ENCODE measurements around the gene KLHL25.

Gene KLHL25

DNA sequence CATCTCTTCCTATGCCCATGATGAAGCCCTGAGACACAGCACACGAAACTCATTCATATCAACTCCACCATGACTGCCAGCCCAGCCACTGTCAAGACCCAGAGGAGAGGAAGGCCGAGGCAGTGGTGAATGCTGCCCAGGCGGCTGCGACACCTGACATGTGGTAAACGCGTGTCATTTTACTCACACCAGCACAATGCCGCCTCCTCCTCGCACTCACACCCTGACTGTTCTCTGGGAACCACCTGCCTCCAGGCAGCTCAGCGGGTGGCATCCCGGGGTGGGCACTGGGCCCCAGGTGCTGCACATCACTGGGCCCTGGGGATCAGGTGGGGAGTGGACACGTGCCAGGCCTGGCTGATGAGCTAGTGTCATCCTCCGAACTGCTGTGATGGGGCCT is 21.5 kb downstream of the KLHL25 start:
- DNase-seq: no peak

DNA sequence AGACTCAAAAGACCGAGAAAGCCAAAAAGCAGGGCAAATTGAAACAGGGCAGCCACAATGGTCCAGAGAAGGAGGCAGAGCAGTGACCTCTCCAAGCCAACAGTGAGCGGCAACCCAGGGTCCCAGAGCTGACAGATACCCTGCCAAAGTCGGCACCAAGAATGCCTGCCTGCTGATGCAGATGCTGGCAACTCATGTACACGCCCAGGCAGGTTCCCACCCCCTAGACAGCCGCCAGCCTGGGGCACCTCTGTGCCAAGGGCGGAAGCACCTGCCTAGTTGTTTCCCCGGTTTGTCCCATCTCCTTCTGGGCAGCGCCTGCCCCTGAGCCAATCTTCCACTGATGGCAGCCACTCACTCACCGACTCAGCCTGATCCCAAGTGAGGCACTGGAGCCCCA is 22.1 kb downstream of the KLHL25 start:
- no peak for DNase-seq

DNA sequence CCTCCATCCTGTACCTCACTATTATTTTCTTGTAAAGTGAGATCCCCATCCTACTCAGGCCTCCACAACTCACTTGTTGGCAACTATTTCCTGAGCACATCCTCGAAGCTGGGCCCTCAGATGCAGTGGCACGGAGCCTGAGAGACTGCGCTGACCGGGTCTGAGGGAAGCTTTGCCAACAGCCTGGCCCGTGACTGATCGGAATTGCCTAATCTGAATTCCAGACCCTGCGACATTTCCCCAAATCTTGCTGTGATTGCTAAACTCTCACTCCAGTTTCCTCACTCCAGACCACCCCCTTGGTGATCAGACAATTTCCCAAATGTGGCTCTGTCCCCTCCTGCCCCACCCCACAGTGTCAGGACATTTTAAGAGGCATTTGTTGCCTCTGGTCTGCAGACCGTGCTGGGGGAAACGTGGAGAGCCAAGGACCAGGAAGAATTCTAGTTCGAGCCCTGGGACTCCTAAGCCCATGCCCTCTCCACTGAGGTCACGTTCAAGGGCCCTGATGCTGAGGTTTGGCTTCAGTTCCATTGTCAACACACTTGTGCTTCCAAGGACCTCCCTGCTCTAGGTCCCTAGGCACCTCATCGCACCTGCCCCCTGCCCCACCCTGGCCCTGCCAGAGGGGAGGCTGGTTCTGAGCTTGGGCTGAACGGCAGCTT is 22.8 kb downstream of the KLHL25 start:
- no peak for DNase-seq

DNA sequence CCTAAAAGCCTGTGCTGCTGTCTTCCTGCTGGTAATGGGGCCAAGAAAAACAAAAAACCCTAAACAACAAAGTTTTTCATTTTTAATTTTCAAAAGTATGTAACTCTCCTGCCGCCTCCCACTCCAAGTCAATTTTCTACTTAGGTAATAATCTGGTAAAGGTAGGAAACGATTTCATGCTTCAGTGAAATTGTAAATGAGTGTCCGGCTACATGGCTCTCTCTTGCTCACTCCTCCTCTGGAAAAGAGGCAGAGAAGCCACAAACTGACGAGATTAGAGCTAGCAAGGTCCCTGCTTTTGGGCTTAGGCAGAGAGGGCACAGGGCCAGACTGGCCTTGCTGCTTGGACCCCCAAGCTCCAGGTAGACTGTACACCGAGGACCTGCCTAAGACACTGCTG is 23.5 kb downstream of the KLHL25 start:
- no peak for DNase-seq

DNA sequence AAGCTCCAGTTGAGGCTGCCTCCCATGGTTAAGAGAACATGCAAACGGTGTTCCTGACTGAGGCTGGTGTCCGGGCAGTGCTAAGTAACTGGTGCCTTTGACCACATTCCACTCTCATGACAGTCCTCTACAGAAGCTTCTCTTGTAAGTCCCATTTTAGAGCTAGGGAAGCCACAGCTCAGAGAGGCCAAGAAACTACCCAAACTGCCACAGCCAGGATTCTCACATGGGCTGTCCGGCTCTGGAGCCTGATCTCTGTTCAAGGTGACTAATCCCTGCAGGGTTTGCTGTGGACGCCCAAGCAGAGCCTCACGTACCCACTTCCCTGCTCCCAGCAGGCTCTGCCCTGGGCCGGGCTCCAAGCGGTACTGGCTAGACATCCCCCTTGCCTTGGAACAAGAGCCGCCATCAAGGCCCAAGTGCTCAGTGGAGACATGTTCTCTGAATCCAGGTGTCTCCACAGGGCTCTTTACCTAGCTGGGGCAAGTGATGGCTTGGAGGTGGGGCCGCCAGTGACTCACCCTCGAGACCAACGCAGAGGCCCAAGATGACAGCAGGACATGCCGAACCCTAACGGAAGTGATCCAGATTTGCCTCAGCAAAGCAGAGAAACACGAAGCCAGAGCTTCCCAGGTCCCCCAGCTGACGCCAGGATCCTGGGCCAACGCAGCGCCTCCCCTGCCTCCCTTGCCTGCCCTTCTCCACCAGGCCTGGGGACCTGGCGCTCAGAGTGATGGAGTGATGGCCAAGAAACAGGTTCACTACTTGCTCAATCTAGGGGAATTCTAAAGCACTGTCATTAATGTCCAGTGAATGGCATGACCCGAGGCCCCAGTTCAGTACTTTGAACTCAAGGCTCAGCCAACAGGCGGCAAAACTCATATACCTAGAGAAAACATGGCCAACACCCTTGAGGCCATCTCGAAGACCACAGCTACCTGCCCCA is 24.4 kb downstream of the KLHL25 start:
- no peak for DNase-seq

DNA sequence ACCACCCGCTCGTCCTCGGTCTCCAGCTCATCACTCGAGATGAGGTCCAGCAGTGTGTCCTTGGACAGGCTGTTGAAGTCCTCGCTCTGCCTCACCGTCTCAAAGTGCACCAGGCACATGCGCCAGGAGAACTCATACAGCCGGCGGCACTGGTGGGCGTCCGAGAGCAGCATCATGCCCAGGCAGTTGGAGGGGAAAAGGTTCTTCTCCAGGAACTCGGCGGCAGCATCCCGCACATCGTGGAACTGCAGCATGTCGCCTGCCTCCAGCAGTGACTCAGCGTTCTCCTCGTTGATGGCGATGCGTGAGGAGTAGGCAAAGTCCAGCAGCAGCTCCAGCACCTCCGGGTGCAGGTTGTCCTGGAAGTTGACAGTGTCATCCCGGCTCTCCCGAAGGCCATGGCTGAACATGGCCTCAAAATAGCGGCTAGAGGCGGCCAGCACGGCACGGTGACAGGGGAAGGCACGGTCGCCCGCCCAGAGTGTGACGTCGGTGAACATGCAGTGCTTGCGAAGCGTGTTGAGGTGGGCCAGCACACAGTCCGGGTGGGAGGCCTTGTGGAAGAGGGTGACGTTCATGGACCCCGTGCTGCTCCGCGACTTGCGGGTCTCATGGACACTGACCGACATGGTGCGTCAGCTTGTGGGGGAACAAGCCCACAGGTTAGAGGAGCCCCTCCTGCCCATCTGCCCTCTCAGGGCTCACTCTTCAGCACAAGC is 25.4 kb downstream of the KLHL25 start:
- no peak for DNase-seq

DNA sequence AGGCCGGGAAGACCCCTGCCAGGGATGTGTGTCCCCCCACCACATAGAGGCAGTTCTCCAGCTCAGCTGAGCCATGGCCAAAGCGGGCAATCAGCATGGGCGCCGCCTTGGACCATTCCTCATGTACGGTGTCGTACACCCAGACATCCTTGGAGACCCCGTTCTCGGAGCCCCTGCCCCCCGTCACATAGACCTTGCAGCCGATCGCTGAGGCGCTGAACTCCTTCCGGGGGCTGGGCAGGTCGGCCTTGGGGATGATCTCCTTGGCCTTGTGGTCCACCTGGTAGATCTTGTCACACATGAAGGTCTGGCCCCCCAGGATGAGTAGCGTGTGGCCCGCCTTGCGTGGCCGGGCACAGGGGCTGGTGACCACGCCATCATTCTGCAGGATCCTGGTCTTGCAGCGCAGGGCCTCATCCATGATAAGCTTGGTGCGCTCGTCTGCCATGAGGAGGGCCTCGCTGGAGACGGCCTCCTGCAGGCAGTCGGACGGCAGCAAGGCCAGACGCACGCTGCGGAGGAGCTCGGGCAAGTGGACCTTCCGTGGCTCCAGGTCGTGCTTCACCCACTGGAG is 26.0 kb downstream of the KLHL25 start:
- no peak for DNase-seq

DNA sequence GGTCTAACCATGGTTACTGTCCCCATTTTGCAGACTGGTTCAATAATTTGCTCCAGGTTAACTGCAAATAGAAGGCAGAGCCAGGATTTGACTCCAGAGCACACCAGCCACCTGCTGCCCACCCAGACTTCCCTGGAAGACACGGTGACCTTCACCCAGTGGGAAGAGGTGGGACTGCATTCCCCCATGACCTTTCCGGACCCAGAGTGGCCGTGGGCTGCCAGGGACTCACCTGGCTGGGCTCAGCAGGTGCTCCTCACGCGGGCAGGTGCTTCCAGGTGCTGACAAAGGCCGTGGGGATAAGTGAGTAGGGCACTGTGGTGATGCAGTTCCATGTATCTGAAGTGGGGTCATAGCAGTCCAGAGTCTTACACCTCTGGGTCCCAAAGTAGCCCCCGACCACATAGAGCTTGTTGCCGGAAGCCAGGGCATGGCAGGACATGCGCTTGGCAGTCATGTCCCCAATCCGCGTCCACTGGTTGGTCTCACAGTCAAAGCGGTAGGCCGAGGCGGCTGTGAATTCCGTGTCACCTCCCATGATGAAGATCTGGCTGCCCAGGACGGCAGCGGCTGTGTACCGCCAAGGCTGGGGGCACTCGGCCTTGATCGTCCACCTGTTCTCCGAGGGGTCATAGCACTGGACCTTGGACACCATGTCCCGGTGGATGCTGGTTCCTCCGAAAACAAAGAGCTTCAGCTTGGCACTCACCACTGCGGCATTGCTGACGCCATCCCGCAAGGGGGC is 26.8 kb downstream of the KLHL25 start:
- DNase-seq: no peak

DNA sequence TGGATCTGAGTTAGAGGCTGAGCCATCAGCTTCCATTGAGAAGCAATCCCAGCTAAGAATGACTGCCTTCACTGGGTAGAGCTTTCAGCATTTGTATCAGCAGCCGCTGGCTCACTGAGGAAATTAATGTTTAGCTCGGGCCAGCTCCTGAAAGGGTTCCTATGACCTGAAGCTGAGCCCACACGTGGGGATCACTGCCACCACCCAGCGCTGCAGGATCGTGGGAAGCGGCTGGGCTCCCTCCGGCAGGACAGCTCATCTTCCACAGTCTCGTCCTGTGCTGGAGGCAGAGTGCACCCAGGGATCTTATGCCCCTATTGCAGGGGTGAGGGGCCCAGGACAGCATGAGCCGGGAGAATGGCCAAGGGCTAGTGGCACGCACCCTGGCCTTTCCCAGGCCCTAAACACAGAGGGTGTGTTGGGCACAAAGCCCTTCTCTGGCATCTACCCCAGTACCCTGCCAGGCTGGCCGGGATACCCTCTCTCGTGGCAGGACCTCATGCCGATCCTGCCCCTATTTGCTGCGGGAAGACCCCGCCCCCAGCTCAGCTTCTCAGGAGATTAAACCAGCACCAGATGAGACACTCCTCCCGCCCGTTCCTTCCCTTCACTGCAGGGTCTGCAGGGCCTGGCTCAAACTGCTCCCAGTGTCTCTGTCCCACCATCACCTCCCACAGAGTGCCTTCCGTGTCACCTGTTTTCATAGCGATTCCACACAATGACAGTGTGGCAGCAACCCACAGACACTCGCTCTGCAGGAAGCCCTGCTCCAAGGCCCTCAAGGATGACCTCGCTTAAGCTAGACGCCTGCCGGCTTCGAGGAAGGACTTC is 28.5 kb downstream of the KLHL25 start:
- no peak for DNase-seq

DNA sequence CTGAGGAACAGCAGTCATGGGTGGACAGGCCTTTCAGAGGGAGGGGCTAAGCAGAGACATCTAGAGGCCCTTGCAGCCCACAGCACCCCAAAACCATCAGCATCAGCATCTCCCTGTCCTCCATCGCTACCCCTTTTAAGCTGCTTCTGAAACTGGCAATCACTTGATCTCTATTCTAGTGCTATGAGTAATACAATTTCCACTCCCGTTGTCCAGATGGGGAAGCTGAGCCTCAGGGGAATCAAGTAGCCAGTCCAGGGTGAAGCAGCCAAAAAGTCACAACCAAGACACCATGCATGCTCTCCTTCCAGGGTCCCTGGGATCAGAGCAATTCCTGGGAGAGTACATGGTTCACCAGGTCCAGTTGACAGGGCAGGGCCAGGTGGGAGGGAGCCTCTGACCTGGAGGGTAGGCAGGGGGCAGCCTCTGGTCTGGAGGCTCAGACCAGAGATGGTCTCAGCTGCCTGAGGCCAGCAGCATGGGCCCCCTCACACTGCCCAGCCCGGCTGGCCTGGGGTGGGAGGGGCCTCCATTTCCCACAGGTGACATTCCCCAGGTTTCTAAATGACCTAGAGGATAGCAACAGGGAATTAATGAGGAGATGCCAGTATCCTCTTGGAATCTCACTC is 30.0 kb downstream of the KLHL25 start:
- DNase-seq: no peak

DNA sequence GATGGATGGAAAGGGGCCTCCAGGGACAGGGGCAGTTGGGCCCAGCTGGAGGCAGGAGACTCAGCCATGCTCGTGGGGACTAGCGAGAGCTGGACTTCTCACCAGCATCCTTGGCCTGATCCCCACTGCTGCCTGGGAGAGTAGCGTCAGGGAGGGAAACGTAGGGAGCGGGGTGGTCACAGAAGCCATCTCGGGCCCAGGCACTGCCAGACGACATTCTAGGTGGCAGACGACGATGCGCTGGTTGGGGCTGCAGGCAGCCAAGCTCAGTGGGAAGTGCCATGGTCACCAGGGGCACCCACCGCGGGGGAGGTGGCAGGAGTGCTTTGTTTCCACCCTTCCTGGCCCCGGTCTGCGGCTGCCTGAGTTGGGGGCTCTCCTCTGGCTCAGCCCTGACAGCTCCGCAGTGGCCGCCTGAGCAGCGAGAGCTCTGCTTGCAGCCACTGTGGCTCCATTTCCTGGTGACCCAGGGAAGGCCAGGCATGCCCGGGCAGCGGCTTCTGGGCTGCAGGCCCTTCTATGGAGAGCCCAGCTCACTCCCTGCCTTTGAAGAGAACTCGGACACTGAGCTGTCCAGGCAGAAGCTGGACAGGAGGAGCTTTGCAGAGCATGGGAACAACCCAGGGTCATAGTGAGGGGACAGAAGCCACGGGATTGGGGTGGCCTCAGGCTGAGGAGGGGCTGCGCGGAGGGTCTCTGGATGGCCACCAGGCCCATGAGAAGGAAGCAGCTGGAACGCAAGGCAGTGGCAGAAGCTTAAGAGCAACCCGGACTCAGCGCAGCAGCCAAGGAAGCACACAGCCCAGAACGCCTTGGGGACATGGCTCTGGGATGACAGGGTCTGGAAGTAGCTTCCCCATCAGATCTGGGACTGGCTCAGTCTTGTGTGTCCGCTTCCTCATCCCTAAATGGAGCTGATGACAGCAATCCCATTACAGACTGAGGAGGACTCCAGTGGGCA is 30.8 kb downstream of the KLHL25 start:
- DNase-seq: no peak

DNA sequence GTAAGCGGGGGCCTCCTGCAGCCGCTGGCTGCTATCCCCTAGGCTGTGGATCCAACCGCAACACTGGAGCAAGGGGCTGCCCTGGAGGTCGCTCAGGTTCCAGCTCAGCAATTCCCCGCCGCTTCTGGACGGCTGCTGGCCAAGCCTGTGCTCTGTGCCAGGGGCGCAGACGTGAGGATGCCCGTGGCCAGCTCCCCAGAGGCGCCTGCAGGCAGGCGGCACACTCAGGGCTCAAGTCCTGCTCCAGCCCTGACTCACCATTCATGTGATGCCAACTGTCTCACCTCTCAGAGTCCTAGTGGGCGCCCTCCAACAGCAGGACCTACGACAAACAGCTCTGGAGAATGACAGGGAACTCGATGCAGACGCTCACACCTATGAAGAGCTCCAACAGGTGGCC is 31.6 kb downstream of the KLHL25 start:
- no peak for DNase-seq

DNA sequence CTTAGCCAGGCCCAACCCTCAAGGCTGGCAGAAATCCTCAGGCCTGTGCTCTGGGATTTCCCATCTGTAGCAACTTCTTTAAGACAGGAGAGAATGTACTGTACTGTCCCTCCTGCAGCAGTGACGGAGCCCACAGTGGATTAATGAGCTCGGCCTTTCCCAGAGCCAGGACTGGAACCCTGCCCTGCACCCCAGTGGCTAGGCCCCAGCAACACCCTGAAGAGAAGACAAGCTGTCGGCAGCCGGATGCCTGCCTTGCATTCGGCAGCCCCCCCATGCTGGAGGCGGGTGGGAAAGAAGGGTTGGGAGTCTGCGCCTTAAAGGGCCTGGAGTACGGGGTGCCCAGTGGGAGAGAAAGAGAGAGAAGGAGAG is 32.0 kb downstream of the KLHL25 start:
- no peak for DNase-seq

DNA sequence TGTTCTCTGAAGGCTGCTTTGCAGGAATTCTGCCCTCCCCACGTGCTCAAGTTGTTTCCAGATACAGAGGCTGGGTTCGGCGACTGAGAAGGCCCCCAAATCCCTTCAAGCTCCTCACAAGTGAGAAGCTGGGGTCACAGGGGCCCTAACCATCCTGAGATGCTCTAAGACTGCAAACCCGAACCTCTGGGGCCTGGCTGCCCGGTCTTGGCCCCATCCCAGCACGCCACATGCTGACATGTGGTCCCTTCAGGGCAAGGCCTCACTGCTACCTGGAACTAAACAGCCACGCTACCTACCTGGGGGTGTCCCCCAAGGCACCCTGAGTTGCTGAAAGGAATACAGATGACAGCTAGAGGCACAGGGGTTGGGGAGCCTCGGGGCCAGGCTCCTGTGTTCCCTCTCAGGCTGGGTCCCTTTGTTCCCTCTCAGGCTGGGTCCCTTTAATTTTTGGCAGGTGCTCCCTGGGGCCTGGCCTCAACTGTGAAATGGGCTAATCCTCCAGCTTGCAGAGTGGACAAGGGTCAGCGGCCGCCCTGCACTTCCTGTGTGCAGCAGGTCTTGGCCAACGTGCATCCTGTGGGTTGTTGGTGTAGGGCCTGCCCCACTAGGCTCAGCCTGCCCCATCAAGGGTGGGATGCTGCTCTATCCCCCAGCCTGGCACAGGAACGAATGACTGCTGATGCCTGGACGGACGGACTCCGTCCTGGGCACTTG is 32.5 kb downstream of the KLHL25 start:
- DNase-seq: no peak

DNA sequence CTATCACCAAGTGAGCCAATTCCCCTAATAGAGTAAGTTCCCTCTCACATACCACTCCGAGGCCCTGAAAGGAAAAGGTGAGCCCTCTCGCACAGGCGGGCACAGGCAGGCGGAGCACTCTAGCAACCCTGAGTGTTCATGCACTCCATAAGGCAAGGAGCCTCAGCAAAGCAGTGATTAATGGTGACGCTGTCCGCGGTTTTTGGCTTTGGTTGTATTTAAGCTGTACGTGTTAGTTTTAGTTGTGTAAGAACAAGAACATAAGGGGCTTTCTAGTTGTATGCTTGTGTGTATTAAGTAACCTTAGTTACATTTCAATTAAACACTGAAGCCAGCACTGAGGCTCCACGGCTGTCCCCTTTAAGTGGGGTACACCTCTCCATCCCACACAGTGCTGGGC is 33.1 kb downstream of the KLHL25 start:
- no peak for DNase-seq

DNA sequence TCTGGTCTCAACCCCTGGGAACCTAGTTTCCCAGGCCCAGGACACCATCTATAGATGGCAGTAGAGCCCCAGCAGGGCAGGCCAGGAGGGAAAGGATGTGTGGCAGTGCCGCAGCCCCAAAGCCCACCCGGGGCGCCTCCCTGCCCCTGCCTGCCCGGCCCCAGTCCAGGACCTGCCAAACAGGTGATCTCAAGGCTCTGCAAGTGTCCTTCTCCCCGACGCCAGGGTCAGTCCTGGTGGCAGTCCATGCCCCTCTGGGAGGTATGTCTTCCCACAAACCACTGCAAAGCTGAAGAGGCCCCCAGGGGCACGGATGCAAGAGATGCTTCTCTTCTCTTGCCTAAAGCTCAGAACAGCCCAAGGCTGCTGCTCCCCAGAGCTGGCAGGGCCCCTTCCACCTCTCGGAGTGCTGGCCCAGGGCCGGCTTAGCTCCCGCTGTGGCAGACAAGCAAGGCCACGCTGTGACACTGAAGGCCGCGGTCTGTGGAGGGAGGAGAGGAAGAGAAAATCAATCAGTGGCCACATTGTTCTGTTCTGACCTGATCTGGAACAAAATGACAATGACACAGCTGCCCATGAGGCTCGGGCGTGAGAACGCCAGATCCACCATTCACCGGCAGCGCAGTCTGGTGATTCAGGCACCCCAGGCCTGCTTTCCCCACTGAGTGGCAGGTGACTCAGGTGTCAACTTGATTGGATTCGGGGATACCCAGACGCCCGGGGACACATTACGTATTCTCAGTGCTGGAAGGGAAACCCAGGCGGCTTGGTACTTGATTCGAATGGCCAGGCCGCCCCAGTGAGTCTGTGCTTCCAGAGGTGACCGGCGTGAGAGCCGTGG is 34.0 kb downstream of the KLHL25 start:
- no peak for DNase-seq

DNA sequence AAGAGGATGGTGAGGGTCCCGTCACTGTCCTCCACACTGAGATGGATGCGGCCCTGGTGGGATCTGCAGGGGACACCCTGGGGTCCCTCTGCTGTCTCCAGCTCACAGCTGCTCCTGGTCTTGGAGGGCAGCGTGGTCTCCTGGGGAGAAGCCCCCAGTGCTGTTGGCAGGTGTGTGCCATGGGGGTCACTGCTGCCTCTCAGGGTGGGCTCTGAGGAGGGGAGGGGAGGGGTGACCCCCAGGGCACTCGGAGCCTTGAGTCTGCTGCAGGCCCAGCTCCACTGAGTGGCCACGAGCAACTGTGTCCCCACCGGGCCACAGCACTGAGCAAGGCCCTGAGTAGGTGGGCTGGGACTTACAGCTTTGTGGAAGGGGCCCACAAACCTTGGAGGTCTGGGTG is 34.7 kb downstream of the KLHL25 start:
- DNase-seq: no peak

DNA sequence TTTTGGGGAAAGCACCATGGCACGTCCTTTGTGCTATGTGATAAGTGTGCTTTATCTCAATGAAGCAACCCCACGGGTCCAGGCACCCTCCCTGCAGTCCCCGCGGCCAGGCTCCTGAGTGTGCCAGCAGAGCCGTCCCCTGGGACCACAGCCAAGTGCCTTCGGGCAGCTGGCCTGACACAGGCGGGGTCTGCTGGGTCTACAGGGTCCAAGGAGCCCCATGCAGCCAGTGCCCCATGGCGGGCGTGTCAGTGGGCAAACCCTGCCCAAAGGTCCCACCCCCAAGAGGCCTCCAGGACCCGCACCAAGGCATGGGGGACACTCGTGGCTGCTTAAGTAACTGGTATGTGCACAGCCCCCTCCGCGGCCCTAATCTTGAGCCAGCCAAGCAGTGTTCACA is 35.3 kb downstream of the KLHL25 start:
- no peak for DNase-seq

DNA sequence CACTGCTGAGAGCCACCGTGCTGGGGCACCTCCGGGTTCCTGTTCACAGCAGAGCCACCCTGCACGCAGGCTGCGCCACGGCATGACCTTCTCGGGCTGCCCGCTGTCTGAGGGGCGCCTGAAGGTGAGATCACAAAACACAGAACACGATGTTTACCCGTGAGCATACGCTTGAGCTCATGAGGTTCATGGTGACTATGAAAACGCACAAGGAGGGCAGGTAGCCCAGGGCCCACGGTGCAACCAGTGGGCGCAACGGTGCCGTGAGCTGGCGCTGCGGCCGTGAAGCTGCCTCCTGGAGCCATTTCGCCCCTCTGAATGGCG is 36.1 kb downstream of the KLHL25 start:
- no peak for DNase-seq
